Measurements from ENCODE around the gene SEPTIN5.

The SEPTIN5 gene

GRCh38 chr22:19714312-19715187 lies at the start of gene SEPTIN5:
TSS of gene SEPTIN5 (plus strand) at chr22:19714503. CDS start at chr22:19714589, 86 bp downstream.
- H3K4me1 Mint-ChIP-seq: peaks cover 17% of the 10 kb centered on the region
- peaks cover 3% of the 10 kb centered on the region for H3K36me3 Mint-ChIP-seq (ENCODE audit: low read depth)
- H3K4me3 Mint-ChIP-seq: peak within 1 kb of the TSS; percentile 80 to 86 (median 85)
- peak within 1 kb of the TSS in 1 of 3 experiments; percentile 67 for H3K27ac Mint-ChIP-seq
- TF ChIP-seq CTCF (IDR thresholded peaks at IDR 0.05; ENCODE audit: unreplicated experiment in 3 of 3): no peak
- peaks cover 18% of the 10 kb centered on the region for H3K27me3 Mint-ChIP-seq (ENCODE audit: low read depth)
- no peaks in the 10 kb centered on the region for H3K9me3 Mint-ChIP-seq

GRCh38 chr22:19664951-19665783 lies 49.1 kb upstream of the SEPTIN5 start:
- Mint-ChIP-seq H3K27ac (peak overlapping the region; percentile 53 to 86 (median 61)), H3K9me3 (no peaks in the 10 kb centered on the region), H3K4me3 (peak overlapping the region in 1 of 3 experiments; percentile 24), H3K27me3 (ENCODE audit: low read depth) (peaks cover 16% of the 10 kb centered on the region), H3K36me3 (ENCODE audit: low read depth) (no peaks in the 10 kb centered on the region), H3K4me1 (peaks cover 52% of the 10 kb centered on the region)
- no peak for TF ChIP-seq CTCF (IDR thresholded peaks at IDR 0.05; ENCODE audit: unreplicated experiment in 3 of 3)

GRCh38 chr22:19665784-19666672 lies 48.3 kb upstream of the SEPTIN5 start:
- Mint-ChIP-seq H3K27ac (peak overlapping the region; percentile 85 to 97 (median 95)), H3K36me3 (ENCODE audit: low read depth) (no peaks in the 10 kb centered on the region), H3K4me1 (peaks cover 52% of the 10 kb centered on the region), H3K4me3 (peak overlapping the region in 2 of 3 experiments; percentile 41 to 63), H3K27me3 (ENCODE audit: low read depth) (peaks cover 13% of the 10 kb centered on the region), H3K9me3 (no peaks in the 10 kb centered on the region)
- TF ChIP-seq CTCF (IDR thresholded peaks at IDR 0.05; ENCODE audit: unreplicated experiment in 3 of 3): no peak

- peaks cover 52% of the 10 kb centered on the region for H3K4me1 Mint-ChIP-seq
- H3K36me3 Mint-ChIP-seq (ENCODE audit: low read depth): no peaks in the 10 kb centered on the region
- H3K4me3 Mint-ChIP-seq: peak overlapping the region in 2 of 3 experiments; percentile 41 to 63
- no peak for TF ChIP-seq CTCF (IDR thresholded peaks at IDR 0.05; ENCODE audit: unreplicated experiment in 3 of 3)
- peaks cover 13% of the 10 kb centered on the region for H3K27me3 Mint-ChIP-seq (ENCODE audit: low read depth)
- H3K9me3 Mint-ChIP-seq: no peaks in the 10 kb centered on the region
- H3K27ac Mint-ChIP-seq: peak overlapping the region; percentile 85 to 97 (median 95)
Measured at GRCh38 chr22:19666673-19667593, 47.4 kb upstream of the SEPTIN5 start.
